GM19328 (cell line): ENCODE data around the gene NAP1L1.

Experiments
- ATAC-seq: cut with Tn5 transposase; IDR thresholded peaks from one replicate; pipeline ENCODE4 v1.9.1; 2021; ENCODE audit warnings: mild to moderate bottlenecking, moderate library complexity; ENCODE audit not compliant: unreplicated experiment

Gene NAP1L1, protein sequence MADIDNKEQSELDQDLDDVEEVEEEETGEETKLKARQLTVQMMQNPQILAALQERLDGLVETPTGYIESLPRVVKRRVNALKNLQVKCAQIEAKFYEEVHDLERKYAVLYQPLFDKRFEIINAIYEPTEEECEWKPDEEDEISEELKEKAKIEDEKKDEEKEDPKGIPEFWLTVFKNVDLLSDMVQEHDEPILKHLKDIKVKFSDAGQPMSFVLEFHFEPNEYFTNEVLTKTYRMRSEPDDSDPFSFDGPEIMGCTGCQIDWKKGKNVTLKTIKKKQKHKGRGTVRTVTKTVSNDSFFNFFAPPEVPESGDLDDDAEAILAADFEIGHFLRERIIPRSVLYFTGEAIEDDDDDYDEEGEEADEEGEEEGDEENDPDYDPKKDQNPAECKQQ

DNA sequence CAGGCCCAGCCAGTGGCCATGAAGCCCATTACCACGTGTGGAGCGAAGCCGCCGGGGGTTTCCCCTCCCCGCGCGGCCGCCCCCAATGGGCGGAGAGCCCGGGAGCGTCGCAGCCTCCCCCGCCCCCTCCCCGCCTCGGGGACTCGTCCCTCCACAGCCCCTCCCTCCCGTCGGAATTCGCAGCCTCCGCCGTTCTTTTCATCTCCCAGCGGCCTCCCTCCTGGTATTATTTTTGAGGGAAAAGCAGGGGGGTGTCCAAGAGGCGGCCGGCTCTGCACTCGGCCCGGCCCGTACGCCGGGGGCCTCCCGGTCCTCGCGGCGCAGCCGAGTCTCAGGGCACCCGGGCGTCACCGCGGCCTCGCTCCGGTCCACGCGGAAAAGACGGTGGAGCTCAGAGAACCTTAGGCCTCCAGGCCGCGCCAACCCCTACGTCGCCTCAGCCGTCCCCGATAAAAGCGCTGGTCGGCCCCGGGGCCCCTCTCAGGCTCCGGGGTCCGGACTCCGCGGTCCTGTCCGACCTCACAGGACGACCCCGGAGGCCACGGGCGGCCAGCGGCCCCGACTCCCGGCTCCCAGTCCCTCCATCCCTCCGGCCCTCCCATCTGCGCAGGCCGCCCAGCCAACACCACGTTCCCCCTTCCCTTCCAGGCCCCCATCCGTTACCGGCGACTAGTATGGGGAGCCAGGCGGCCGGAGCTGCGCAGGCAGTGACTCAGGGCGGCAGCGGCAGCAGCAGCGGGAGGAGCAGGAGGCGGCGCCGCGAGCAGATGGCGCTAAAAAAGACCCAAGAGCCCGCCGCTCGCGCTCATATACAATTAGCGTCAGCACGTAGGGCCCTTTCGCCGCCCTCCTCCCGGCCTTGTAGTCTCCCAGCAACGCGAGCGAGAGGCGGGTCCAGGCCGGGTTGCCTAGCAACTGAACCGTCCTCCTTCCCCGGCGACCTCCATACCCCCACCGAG is at the start of gene NAP1L1:
Gene NAP1L1 (minus strand): TSS at position 782 of the 959 bp plus-strand sequence. CDS start 10,466 bp downstream, outside the sequence.
- ATAC-seq, result peak; percentile 91

DNA sequence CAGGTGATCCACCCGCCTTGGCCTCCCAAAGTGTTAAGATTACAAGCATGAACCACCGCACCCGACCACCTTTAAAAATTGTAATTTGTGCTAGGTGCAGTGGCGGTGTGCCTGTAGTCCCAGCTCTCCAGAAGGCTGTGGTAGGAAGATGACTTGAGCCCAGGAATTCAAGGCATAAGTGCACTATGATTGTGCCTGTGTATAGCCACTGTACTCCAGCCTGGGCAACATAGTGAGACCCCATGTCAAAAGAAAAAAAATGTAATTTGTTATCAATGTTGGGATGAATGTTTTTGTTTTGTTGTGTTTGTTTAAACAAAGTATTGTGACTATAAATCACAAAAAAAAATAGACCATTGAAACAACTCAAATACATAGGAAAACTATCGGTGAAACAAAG is 43.1 kb upstream of the NAP1L1 start:
- no peak for ATAC-seq

DNA sequence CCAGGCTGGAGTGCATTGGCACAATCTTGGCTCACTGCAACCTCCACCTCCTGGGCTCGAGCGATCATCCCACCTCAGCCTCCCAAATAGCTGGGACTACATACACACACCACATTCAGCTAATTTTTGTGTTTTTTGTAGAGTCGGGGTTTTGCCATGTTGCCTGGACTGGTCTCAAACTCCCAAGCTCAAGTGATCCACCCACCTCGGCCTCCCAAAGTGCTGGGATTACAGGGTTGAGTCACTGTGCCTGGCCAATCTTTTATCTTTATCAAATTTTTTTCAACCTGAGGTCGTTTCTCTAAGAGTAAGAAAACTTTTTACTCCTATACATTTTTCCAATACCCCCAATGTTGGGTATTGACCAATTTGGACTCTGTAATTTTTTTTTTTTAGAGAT is 40.0 kb upstream of the NAP1L1 start:
- no peak for ATAC-seq

DNA sequence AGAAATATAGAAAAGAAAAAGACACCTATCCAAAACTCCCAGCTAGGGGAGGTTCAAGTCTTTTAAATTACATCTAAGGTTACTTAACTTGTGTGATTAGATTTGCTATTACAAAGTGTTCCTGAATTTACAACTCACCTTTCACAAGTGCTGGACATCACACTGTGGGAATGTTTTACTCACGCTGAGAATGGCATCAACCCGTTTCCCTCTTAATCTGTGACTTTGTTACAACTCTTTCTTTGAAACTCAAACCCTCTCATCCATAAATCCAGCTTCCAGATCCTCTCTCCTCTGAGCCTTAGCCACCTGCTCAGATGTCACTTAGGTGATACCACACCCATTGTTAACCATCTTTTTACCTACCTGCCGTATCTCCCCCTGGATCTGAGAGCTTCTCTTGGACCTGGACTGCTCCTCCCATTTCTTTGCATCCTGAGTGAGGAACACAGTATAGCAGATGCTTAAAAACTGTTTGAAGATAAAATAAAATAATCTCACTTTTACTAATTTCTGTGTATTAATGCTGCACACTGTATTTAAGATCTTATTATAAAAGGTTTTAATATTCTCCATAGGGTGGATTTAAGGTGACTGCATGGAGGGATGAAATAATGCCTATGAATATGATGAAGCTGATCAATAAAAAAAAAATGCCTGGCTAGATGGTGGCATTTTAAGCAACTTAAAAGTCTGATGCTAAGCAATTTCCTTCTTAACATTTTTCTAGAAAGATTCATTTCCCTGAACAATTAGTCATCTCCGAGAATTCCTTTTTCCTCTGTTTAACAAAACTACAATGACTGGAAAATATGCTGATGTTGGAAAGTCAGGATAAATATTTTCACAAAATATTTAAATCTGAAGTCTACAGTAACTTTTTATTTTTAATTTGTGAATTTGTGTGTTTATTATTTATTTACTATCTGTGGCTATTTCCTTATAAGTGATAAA is 39.1 kb upstream of the NAP1L1 start:
- no peak for ATAC-seq

DNA sequence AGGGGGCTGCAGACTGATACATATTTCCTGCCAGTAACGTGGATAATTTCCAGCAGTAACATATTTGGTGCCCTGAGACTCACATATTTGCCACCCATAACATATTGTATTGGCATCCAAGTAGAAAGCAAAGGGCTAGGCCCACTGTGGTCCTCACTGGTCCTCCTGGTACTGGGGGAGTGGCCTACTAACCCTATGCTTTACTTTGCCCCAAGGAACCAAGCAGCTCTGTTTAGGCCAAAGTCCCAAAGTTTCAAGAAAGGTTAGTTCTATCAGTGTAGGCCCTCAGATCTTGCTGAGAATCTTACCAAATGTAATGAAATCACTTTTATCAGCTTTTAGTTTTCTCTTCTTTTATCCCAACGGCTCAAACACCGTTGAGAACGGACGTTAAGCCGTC is 35.4 kb upstream of the NAP1L1 start:
- ATAC-seq, result no peak

DNA sequence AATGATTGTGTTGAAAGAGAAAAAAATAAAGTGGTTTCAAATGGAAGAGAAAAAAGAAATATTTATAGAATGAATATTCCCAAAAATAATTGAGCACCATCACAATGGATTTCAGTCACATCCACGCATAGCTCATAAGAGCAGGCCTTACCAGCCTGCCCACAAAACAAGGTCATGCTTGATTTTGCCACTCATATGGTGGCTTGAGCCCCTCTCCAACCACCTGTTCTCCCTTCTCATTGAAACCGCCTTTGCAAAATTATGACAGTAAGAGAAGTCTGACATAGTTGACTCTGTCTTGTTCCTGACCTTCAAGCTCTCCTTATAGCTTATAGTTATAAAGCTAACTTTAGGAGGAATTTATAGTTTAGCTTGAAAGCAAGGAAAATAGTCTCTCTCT is 33.3 kb upstream of the NAP1L1 start:
- ATAC-seq, result no peak

DNA sequence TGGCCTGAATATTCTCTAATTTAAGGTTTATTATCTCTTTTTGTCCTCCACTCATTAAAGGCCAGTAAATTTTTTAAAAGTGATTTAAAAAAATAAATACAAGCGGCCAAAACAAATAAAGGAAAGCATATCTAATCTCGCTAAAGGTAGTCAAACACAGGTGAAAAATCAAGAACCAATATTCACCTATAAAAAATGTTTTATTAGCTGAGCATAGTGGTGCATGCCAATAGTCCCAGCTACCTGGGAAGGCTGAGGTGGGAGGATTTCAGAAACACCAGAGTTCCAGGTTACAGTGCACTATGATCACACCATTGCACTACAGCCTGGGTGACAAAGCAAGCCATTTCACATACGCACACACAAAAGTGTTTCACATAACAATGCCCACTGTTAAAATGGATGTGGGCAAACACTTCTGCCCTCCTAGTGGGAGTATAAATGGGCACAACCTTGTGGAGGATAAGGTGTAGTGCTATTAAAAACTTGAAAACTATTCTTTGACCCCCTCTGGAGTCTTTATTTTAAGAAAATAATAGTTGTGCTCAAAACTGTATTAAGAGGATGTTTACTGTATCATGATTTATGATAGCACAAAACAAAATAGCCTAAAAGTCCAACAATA is 32.7 kb upstream of the NAP1L1 start:
- no peak for ATAC-seq

DNA sequence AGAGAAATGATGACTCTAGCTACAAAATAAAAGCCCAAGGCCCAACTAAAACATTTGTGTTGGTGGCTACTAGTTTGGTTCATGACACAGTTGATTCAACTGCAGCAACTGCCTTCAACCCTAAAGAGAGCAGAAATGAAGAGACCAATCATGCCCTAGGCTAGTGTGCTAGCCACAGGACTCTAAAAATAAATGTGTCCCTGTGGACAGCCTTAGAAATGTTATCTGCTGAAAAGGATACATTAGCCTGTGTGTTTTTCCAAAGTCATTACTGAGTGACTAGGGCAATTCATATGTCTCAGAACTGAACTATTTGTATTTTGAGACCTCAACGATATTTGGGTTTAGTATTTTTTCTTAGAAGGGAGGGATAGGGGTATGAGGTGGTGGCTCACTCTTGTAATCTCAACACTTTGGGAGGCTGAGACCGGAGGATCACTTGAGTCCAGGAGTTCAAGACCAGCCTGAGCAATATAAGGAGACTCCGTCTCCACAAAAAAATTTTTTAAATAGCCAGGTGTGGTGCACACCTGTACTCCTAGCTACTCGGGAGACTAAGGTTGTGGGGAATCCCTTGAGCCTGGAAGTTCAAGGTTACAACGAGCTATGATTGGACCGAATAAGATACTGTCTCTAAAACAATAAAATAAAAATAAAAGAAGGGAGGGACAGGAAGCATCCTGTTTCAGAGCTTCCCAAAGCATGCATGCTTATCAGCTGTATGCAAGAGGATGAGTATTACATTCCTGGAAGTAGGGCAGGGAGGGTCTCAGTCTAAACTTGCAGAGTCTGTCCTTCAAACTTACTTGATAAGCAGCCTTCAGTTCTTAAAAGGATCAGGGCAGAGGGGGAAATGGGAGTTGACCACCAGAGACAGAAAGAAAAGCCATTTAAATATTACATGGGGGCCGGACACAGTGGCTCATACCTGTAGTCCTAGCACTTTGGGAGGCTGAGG is 29.6 kb upstream of the NAP1L1 start:
- no peak for ATAC-seq

DNA sequence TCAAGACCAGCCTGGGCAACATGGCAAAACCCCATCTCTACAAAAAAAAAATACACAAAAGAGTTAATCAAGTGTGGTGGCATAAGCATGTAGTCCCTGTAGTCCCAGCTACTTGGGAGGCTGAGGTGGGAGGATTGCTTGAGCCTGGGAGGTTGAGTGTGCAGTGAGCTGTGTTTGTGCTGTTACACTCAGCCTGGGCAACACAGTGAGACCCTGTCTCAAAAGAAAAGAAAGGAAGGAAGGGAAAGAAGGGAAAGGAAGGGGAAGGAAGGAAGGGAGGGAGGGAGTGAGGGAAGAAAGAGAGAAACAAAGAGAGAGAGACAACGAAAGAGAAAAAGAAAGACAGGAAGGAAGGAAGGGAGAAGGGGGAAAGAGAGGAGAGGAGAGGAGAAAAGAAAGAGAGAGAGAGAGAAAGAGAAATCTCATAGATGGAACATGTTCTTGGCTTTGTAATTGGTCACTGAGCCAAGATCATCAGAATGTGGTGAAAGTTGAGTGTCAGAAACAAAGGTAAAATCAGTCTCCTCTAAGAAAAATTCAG is 26.8 kb upstream of the NAP1L1 start:
- no peak for ATAC-seq

DNA sequence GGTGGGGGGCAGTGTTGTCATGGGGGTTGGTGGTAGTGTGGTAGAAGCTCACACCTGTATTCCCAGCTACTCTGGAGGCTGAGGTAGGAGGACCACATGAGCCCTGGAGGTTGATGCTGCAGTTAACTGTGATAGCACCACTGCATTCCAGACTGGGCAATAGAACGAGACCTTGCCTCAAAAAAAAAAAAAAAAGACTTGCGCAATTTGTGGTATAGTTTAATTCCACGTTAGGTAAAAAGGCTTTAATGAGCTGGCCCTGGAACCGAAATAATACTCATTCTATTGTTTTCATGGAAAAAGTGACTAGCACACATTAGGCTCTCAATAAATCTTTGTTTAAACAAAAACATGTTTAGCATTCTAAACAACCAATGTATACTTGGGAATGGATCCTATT is 25.4 kb upstream of the NAP1L1 start:
- no peak for ATAC-seq

DNA sequence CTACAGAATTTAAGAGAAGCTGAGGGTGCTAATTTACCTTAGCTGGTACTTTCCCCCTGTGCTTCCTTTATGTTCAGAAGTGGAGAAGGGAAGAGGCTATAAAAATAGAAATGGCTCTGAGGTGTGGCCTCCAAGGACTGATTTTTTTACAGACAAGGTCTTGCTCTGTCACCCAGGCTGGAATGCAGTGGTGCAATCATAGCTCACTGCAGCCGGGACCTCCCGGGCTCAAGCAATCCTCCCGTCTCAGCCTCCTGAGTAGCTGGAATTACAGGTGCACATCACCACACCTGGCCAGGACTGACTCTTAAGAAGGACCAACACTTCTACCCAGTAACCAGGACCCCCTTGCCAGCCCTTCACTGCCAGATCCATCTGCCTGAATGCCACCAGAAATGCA is 23.9 kb upstream of the NAP1L1 start:
- ATAC-seq, result no peak

DNA sequence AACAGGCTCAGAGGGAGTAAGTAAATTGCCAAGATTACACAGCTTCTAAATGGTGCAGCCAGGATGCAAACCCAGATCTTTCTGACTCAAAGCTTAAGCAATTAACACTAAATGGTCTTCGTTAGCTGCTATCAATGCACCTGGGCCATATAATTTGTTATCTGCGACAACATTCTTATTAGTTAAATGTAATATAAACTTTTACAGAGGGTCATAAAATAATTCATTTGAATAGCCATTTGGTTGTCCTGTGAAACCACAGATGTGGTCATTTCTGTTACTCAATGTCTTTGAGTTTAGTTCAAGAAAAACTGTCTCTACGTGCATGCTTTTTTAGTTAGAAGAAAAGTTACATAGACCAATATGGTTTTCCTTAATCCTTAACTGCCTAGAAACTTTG is 22.1 kb upstream of the NAP1L1 start:
- ATAC-seq, result no peak

DNA sequence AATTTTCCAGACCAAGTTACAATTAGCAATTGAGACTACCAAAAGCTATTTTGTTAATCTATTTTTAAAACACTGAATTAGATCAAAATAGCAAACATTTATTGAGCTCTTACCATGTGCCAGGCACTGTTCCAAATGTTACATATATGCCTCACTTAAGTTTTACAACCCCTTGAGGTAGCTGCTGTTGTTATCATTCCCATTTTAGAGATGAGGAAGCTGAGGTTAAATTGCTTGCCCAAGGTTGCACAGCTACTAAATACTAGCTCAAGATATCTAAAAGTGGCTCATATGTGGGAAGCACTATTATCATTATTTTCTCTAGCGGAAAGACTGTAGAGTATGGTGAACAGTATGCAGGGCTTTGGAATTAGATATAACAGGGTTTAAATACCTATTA is 19.5 kb upstream of the NAP1L1 start:
- ATAC-seq, result no peak

DNA sequence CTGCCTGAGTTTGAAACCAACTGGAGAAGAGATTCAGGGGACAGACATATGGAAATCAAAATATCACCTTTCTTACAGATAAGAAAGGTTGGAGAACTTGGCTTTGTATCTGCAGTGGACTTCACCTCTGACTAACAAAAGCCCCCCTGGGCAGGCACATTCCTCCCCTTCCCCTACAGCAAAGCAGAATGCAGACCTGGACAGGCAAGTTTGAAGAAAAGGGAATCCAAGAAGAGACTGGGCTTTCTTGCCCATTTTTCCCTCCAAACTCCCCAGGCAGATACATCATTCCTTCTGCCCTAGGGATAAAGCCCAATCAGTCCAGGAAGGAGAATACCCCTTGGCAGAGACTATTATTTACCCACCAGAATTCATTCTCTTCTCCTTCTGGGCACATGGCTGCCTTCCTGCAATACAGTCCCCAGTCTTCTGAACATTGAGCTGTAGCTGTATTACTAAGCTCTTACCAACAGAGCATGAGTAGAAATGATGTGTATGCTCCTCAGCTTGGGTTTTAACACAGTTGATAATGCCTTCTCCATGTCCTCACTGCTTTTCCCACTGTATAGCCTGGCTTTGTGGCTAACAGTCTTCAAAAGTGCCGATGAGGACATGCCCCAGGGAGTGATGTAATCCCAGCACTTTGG is 17.4 kb upstream of the NAP1L1 start:
- ATAC-seq, result no peak

DNA sequence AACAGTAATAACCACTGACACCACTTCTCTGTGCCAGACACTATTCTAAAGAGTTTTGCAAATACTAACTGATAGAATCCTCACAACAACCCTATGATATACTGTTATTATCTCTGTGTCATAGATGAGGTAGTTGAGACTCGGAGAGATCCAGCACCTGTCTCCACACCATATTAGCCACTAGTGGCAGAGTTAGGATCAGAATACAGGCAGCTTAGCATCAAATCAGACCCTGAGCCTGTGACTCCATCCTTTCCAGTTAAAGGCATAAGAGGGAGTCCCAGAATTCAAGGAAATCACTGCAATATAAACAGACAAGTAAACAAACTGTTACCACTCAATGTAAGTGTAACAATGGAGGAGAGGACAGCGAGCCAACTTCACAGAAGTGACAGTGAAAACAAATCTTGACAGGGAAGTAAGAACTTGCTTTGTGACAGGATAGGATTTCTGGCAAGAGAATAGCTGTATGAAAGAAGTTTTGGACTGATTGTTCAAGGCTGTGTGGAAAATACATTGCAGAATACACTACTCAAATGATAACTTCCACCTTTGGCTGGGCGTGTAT is 11.7 kb upstream of the NAP1L1 start:
- ATAC-seq, result no peak

DNA sequence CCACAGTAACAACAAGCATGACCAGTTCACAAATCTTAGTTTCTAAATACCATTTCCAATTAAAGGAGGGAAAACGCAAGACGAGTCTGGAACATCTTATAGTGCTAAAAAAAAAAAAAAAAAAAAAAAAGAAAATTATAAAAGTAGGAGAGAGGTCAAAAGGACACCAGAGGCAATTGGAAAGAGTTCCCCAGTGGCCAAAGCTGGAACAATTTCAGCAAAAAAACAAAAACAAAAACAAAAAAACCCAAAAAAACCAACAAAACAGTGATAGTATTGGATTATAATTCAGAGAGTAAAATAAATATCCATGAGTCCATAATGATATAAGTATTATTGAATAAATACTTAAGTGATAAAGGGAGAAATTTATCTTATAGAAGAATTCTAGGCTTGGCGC is 10.3 kb upstream of the NAP1L1 start:
- no peak for ATAC-seq

DNA sequence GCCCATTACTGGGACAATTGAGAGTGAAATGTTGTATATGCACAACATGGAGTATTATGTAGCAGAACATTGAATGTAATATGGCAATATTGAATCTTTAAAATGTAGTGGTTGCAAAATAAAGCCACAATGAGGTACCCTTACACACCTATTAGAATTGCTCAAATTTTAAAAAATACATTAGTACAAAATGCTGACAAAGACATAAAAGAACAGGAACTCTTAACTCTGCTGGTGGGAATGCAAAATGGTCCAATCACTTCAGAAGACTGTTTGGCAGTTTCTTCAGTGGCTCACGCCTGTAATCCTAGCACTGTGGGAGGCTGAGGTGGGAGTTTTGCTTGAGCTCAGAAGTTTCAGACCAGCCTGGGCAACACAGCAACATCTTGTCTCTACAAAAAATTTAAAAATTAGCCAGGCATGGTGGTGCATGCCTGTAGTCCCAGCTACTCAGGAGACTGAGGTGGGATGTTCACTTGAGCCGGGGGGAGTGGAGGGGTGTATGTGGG is 6.8 kb upstream of the NAP1L1 start:
- ATAC-seq, result no peak

DNA sequence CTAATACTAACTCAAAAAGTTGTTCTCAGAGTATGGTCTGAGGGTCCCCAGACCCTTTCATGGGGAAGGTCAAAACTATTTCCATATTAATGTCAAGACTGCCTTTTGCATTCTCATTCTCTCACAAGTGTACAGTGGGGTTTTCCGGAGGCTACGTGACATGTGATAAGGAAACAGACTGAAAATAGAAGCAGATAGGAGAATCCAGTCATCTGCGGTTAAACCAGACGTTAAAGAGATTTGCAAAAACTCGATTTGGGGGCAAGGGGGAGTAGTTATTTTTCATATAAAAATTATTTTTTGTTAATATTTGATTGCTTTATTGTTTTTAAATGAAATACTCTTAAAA is 1.0 kb upstream of the NAP1L1 start:
- ATAC-seq, result no peak
